Brain pericyte (primary cell): ENCODE measurements around the gene GPR84.

Experiments
- DNase-seq: peaks from one replicate; pipeline ENCODE4 v3.0.0-alpha.2; 2012; ENCODE audit warnings: low read depth, low spot score

GPR84 gene

DNA sequence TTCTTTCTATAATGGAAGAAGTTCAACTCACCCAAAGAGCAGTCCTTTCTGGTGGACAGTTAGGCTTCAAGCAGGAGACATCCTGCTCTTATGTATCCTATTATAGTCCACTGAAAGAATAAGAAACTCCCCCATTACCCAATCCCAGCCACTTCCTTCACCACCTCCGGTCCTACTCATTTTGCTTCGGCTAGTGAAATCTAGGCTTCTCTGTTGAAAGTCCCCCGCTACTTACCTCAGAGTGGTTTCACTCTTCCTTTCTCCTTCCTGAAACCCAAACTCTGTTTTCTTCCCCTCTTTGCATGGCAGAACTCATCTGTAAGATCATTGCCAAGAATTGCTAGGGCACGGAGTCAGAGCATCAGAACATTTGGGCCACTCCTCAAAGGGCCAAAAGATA is at the start of gene GPR84:
TSS of gene GPR84 (minus strand) at position 74 of the 400 bp plus-strand sequence. CDS start 635 bp downstream, outside the sequence.
- DNase-seq = no peak

- DNase-seq = no peak
Observed at GRCh38 chr12:54413284-54414190, 49.3 kb upstream of the GPR84 start.

DNA sequence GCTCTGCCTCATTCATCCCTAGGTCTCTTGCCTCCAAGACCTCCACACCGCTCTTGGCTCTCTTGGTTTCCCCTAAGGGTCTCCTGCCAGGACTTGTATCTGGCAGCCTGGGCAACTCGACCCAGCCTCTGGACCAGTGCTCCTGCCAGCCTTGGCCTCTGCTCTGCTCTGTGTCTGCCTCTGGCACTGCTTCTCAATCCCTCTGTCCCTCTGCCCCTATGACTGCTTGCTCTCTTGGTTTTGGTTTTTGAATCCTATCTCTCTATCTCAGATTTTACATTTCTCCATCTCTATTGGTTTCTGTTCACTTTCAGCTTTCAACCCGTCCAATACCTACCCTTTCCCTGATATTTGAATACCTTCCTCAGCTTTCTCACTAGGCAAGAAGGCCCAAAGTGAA is 48.5 kb upstream of the GPR84 start:
- no peak for DNase-seq

DNA sequence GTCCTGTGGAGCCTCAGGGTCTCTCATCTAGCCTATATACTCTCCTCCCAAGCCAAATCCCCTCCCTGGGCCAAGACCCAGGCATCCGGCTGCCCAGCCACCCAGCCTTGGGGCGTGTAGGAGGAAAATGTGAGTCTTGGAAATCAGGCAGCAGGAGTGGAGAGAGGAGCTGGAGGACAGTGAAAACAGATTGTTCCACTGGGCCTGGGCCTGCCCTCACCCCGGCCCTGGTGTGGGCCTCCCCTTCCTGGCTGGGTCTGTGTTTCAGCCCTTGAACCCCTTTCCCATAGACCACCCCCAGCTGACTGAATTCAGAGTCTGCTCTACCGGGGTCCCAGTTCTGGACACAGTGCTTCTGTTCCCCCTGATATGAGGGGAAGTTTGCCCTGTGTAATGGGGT is 48.1 kb upstream of the GPR84 start:
- DNase-seq = no peak

- no peak for DNase-seq
Observed at GRCh38 chr12:54411391-54412241, 47.3 kb upstream of the GPR84 start.

DNA sequence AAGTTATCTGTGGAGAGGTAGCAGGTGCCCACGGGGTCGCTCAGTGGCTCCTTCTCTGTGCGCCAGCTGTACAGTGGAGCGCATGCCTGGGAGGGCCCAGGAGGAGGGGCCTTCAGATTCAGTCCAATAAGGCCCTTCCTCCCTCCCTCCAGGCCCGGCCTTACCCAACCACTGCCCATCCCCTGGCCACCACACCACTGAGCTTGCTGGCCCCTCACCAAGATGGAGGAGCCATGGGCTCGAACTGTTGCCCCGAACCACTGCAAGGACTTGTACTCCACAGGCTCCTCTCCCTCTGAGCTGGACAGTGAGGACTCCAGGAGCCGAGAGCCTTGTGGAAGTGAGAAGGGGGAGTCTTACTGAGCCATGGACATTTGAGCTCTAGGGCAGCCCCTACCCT is 45.0 kb upstream of the GPR84 start:
- no peak for DNase-seq

DNA sequence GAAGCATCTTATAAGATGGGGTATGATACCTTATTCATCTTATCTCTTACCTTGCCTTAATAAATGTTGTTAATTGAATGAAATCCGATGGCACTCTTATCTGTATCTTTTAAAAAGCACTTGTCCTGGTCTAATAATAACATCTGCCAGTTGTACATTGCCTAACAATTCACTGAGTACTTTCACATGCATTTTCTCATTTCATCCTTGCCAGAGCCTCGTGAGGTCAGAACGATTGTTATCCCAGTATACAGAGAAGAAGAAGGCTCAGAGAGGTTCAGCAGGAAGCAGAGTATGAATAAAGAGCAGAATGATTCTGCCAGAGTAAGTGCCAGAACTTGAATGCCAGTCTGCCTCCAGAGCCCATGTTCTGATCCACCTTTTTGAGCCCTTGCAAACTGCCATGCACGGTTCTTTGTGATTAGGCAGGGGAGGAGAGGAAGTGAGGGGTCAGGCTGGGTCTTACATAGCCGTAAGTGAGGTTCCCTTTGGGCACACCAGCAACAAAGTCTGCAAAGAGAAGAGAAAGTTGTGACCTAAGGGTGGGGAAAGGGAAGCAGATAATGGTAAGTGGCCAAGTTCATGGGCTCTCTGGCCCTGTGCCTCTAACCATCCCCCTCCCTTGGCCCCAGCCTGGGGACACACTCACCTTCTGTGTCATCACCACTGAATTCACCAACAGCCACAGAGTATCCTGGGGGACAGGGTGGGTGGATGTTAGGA is 43.1 kb upstream of the GPR84 start:
- DNase-seq = no peak

GRCh38 chr12:54405573-54405972 is 41.3 kb upstream of the GPR84 start:
- DNase-seq = no peak

- no peak for DNase-seq
Observed at GRCh38 chr12:54405106-54405505, 40.8 kb upstream of the GPR84 start.

GRCh38 chr12:54404061-54405004 is 40.0 kb upstream of the GPR84 start:
- no peak for DNase-seq

DNA sequence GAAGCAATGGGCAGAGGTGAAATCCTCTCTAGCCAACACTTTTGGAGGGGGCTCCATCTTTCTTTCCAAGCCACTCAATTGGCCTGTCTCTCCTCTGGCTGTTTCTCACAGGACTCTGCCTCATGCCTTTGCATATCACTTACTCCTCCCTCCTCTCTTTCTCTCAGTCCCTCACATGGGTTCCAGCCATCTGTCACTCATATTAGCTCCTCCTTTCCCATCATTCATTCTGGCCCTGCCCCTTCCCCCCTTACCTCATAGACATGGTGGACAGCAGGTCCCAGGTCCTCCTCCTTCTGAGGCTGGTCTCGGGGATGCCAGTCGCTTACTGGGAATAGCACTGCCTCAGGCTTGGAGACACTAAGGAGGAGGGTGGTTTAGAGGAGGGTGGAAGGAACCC is 36.8 kb upstream of the GPR84 start:
- no peak for DNase-seq

DNA sequence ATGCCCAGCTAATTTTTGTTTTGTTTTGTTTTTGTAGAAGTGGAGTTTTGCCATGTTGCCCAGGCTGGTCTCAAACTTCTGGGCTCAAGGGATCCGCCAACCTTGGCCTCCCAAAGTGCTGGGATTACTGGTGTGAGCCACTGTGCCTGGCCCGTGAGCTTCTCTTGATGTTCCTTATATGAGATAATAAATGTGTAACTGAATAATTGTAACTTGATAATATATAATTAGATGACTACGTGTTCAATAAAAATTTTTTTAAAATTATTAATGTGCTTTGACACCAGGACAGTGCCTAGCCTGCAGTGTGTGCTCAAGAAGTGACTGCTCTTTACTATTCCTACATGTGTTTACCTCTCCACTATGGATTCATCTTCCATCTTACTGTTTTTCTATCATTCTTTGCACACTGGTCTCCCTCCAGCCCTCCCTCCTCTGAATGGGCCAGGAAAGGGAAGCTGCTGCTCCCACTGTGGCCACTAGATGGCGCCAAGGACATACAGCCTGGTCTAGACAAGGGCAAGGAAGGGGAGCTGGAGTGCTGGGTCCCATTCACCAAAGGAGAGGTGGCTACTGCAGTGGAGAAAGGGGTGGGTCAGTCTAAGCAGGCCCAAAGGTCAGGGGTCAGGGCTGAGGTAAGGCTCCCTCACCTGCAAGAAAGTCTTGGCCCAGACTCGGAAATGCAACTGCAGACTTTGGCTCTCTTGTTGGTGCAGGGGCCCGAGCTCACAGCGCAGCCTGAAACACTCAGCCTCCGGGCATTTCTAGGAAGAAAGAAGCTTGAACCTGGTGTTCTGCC is 34.9 kb upstream of the GPR84 start:
- no peak for DNase-seq

GRCh38 chr12:54398218-54398617 is 33.9 kb upstream of the GPR84 start:
- DNase-seq = no peak

GRCh38 chr12:54397157-54397556 is 32.9 kb upstream of the GPR84 start:
- no peak for DNase-seq

- DNase-seq = no peak
Observed at GRCh38 chr12:54395545-54395944, 31.3 kb upstream of the GPR84 start.

DNA sequence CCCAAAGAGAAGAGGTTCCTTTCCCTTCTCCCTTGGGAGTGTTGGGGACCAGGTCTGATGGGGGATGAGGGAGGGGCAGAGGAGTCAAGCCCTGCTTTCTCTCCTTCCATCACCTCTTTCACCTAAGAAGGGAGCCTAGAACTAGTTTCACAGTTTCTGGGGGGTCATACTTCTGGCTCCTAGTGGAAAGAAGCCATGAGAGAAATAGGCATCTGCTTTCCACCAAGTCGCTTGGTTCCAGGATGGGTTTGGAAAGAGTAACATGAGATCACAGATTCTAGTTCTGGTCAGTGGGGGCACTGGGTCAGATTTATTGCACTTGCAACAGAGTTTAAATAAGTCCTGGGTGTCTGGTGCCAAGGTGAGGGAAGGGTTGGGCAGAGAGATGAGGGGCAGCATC is 30.7 kb upstream of the GPR84 start:
- DNase-seq = no peak

- no peak for DNase-seq
Observed at GRCh38 chr12:54394281-54394719, 30.0 kb upstream of the GPR84 start.

DNA sequence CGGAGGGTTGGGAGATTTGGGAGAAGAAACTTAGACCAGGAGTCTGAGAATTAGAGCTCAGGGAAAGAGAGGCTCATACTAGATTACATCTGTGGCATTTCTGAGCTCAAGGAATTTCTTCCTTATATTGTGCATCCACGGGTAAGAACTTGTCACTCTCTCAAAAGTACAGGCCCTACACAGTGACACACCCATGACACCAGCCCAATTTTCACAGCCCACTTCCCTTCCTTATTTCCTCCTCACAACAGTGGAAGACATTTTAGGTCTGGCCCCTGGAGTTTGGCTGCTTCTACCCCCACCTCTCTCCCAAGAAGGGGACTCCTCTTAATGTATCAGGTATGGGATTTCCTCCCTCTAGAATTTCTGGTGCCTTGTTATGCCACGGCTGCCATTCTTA is 29.5 kb upstream of the GPR84 start:
- DNase-seq = no peak

- no peak for DNase-seq
Observed at GRCh38 chr12:54393207-54393609, 28.9 kb upstream of the GPR84 start.
